Breast epithelium (tissue), 3 donors: ENCODE measurements around the gene UBAP1.

Experiments used
- CTCF ChIP-seq, 3 donors: fragments of 450-650 bp; IDR thresholded peaks; one replicate each; pipeline ENCODE4 v1.5.1; 2016 to 2017; ENCODE audit warnings: antibody characterized with exemption in 3 of 3, mild to moderate bottlenecking in 3 of 3, moderate library complexity in 3 of 3
- POLR2A ChIP-seq: fragments of 450-650 bp; IDR thresholded peaks from one replicate; pipeline ENCODE4 v1.6.1; 2016; ENCODE audit warnings: antibody characterized with exemption, mild to moderate bottlenecking, moderate library complexity
- POLR2AphosphoS5 ChIP-seq, 3 donors: sonication (generic); formaldehyde crosslinking; IDR thresholded peaks; one replicate each; pipeline ENCODE4 v1.6.1; 2017; ENCODE audit warnings: antibody characterized with exemption in 3 of 3

GRCh38 chr9:34233672-34234071, 54.8 kb downstream of the UBAP1 start:
- TF ChIP-seq CTCF (IDR thresholded peaks at IDR 0.05) = no peak
- no peak for TF ChIP-seq POLR2A
- no peak for TF ChIP-seq POLR2AphosphoS5 (IDR thresholded peaks at IDR 0.05)
